ENCODE measurements around the gene S100A2.
"Not testable (repeated sequence)": the region's sequence is repeated elsewhere in the genome, so short reads cannot be mapped to it uniquely, and the experiment has no call there.

DNA sequence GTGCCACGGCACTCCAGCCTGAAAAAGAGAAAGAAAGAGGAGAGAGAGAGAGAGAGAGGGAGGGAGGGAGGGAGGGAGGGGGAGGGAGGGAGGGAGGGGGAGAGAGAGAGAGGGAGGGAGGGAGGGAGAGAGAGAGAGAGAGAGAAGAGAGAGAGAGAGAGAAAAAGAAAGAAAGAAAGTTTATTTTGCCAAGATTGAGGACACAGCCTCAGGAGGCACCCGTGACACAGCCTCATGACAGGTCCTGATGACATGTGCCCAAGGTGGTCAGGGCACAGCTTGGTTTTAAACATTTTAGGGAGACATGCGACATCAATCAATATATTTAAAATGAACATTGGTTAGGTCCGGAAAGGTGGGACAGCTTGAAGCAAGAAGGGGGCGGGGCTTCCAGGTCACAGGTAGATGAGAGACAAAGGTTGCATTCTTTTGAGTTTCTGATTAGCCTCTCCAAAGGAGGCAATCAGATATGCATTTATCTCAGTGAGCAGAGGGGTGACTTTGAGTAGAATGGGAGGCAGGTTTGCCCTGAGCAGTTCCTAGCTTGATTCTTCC, 45.4 kb downstream of the S100A2 start:
- TF ChIP-seq, protein P1, sequence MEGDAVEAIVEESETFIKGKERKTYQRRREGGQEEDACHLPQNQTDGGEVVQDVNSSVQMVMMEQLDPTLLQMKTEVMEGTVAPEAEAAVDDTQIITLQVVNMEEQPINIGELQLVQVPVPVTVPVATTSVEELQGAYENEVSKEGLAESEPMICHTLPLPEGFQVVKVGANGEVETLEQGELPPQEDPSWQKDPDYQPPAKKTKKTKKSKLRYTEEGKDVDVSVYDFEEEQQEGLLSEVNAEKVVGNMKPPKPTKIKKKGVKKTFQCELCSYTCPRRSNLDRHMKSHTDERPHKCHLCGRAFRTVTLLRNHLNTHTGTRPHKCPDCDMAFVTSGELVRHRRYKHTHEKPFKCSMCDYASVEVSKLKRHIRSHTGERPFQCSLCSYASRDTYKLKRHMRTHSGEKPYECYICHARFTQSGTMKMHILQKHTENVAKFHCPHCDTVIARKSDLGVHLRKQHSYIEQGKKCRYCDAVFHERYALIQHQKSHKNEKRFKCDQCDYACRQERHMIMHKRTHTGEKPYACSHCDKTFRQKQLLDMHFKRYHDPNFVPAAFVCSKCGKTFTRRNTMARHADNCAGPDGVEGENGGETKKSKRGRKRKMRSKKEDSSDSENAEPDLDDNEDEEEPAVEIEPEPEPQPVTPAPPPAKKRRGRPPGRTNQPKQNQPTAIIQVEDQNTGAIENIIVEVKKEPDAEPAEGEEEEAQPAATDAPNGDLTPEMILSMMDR (conservative IDR thresholded peaks at IDR 0.05; ENCODE audit: low read depth in 2 of 2), result not testable (repeated sequence)
- not testable (repeated sequence) for TF ChIP-seq NANOG (IDR thresholded peaks at IDR 0.05; ENCODE audit: borderline replicate concordance); STAT1 (IDR thresholded peaks at IDR 0.05; ENCODE audit: unreplicated experiment); EZH2phosphoT487 (IDR thresholded peaks at IDR 0.05; ENCODE audit: unreplicated experiment); POLR2AphosphoS5 (IDR thresholded peaks at IDR 0.05; ENCODE audit: low read depth)

Measured in GM23338 (cell line).